D721Med (cell line): ENCODE results near the gene HDLBP.

Experiments used
- DNase-seq: peaks from one replicate; pipeline ENCODE4 v3.0.0; 2011; ENCODE audit warnings: low spot score; ENCODE audit not compliant: insufficient read length
- FAIRE-seq: peaks from 2 replicates; lab custom pipeline; 2011; peaks lifted over from hg19 to GRCh38; lab: Jason Lieb, UNC
- CTCF ChIP-seq: IDR thresholded peaks from 2 replicates; pipeline ENCODE4 v1.5.1; 2012; ENCODE audit warnings: mild to moderate bottlenecking, control low read depth; ENCODE audit not compliant: insufficient read depth; ENCODE audit errors: missing control alignments

HDLBP gene

GRCh38 chr2:241189856-241190201 lies 125.6 kb downstream of the HDLBP start:
- DNase-seq: no peak
- no peak for FAIRE-seq
- no peak for TF ChIP-seq CTCF

- DNase-seq (no peak), FAIRE-seq (no peak)
- no peak for TF ChIP-seq CTCF
Observed at GRCh38 chr2:241189093-241189855, 126.2 kb downstream of the HDLBP start.

- no peak for FAIRE-seq
- DNase-seq: no peak
- no peak for TF ChIP-seq CTCF
Observed at GRCh38 chr2:241188361-241189092, 126.9 kb downstream of the HDLBP start, which contains the start of gene ANO7. TSS of gene ANO7 (plus strand) at chr2:241188677. CDS start at chr2:241190064, 1,387 bp downstream.

GRCh38 chr2:241187918-241188234 lies 127.6 kb downstream of the HDLBP start:
- TF ChIP-seq CTCF: no peak
- DNase-seq: no peak
- no peak for FAIRE-seq

GRCh38 chr2:241187101-241187917 lies 128.2 kb downstream of the HDLBP start:
- DNase-seq: no peak
- no peak for TF ChIP-seq CTCF
- no peak for FAIRE-seq

- DNase-seq (no peak), FAIRE-seq (no peak)
- no peak for TF ChIP-seq CTCF
Observed at GRCh38 chr2:241185961-241186360, 129.5 kb downstream of the HDLBP start.
